ENCODE measurements around the gene ARFGEF3.

- TF ChIP-seq POLR2A (IDR thresholded peaks at IDR 0.05; ENCODE audit: low read length): no peak
- TF ChIP-seq GATA1 (IDR thresholded peaks at IDR 0.05; ENCODE audit: low read depth, low read length): no peak
Measured at GRCh38 chr6:138194287-138194686, 32.5 kb downstream of the ARFGEF3 start.
